ENCODE measurements around the gene ATPAF2. TPM values are rescaled to one million over a fixed set of nuclear protein-coding genes. Genes with fewer than 3 reads are reported as not detected.

ATPAF2 gene
- total and polyA plus RNA-seq, 8 donors = 21.3 to 38.2 (median 23.4) TPM

- no peak for DNase-seq
- Histone ChIP-seq H3K9me3 (no peaks in the 10 kb centered on the region), H3K4me1 (peaks cover 11 to 61% of the 10 kb centered on the region in 2 donors), H3K36me3 (no peaks in the 10 kb centered on the region), H3K4me3 (no peak overlapping the region), H3K27ac (no peak overlapping the region), H3K27me3 (no peaks in the 10 kb centered on the region)
- intact Hi-C loops (cut with DNase I) = loop anchor here in 1 of 2 donors (10.0 kb wide), 1 partner anchor 151 kb away; no protein-coding TSS in a partner anchor
- no peak for TF ChIP-seq CTCF (IDR thresholded peaks at IDR 0.05)
- ATAC-seq = no peak
These were observed 3.3 kb downstream of the ATPAF2 start for GRCh38 chr17:18035704-18036103.

GRCh38 chr17:18033442-18034099, 5.4 kb downstream of the ATPAF2 start:
- peaks cover 4 to 52% of the 10 kb centered on the region in 2 donors for H3K4me1 ChIP-seq
- DNase-seq (peak in 2 of 4 donors; percentile 62 to 85), ATAC-seq (peak; percentile 95)
- intact Hi-C loops (cut with DNase I) = loop anchor here in 1 of 2 donors (10.0 kb wide), 1 partner anchor 149 kb away; no protein-coding TSS in a partner anchor
- TF ChIP-seq CTCF (IDR thresholded peaks at IDR 0.05) = peak; percentile 58 to 64
- H3K36me3 ChIP-seq = no peaks in the 10 kb centered on the region
- H3K4me3 ChIP-seq = no peak overlapping the region
- no peaks in the 10 kb centered on the region for H3K27me3 ChIP-seq
- H3K27ac ChIP-seq = no peak overlapping the region
- H3K9me3 ChIP-seq = no peaks in the 10 kb centered on the region

GRCh38 chr17:18031955-18032354, 7.0 kb downstream of the ATPAF2 start:
- H3K4me1 ChIP-seq = peaks cover 4 to 42% of the 10 kb centered on the region in 2 donors
- no peaks in the 10 kb centered on the region for H3K27me3 ChIP-seq
- intact Hi-C loops (cut with DNase I) = loop anchor here in 1 of 2 donors (10.0 kb wide), 1 partner anchor 147 kb away; no protein-coding TSS in a partner anchor
- TF ChIP-seq CTCF (IDR thresholded peaks at IDR 0.05) = no peak
- H3K4me3 ChIP-seq = no peak overlapping the region
- DNase-seq = no peak
- H3K36me3 ChIP-seq = peaks cover 0 to 11% of the 10 kb centered on the region in 2 donors
- H3K27ac ChIP-seq = peak overlapping the region in 1 of 2 donors; percentile 50
- no peaks in the 10 kb centered on the region for H3K9me3 ChIP-seq
- peak; percentile 29 for ATAC-seq

- ATAC-seq (no peak), DNase-seq (no peak)
- intact Hi-C loops (cut with DNase I) = no loop called here
- peaks cover 4 to 43% of the 10 kb centered on the region in 2 donors for H3K4me1 ChIP-seq
- H3K27me3 ChIP-seq = no peaks in the 10 kb centered on the region
- H3K4me3 ChIP-seq = no peak overlapping the region
- H3K9me3 ChIP-seq = no peaks in the 10 kb centered on the region
- peaks cover 0 to 17% of the 10 kb centered on the region in 2 donors for H3K36me3 ChIP-seq
- no peak for TF ChIP-seq CTCF (IDR thresholded peaks at IDR 0.05)
- H3K27ac ChIP-seq = no peak overlapping the region
These were observed 9.9 kb downstream of the ATPAF2 start for GRCh38 chr17:18028952-18029540.
